Measurements from ENCODE around the gene NEK11. TPM values are rescaled to one million over a fixed set of nuclear protein-coding genes. Genes with fewer than 3 reads are reported as not detected.

The NEK11 gene
- total RNA-seq, 1 donor from 2014 or later = 8.1 TPM

- Histone ChIP-seq H3K36me3 (no peaks in the 10 kb centered on the region), H2AFZ (replicated peaks) (no peak overlapping the region), H3F3A (ENCODE audit: low read depth) (no peaks in the 10 kb centered on the region), H4K20me1 (ENCODE audit: low read depth) (no peaks in the 10 kb centered on the region), H3K27ac (no peak overlapping the region), H3K4me1 (peaks cover 17% of the 10 kb centered on the region), H3K9ac (no peak overlapping the region), H3K27me3 (no peaks in the 10 kb centered on the region), H3K9me3 (ENCODE audit: low read depth) (no peaks in the 10 kb centered on the region), H3K4me3 (no peak overlapping the region), H3K4me2 (peak overlapping the region; percentile 31), H3K79me2 (ENCODE audit: low read depth) (no peaks in the 10 kb centered on the region)
- Mint-ChIP-seq H3K36me3 (peaks cover 5% of the 10 kb centered on the region), H3K27ac (no peak overlapping the region), H3K9me3 (no peaks in the 10 kb centered on the region), H3K4me3 (no peak overlapping the region), H3K27me3 (ENCODE audit: insufficient read depth, low read depth) (peaks cover 2% of the 10 kb centered on the region), H3K4me1 (peaks cover 6% of the 10 kb centered on the region)
- TF ChIP-seq EZH2phosphoT487 (IDR thresholded peaks at IDR 0.05) (no peak), EZH2 (IDR thresholded peaks at IDR 0.05) (no peak), CTCF (IDR thresholded peaks at IDR 0.05) (no peak)
- peak; percentile 15 for DNase-seq (ENCODE audit: low spot score)
These were observed 7.7 kb upstream of the NEK11 start for GRCh38 chr3:131018970-131019369.

- no peak overlapping the region for H2AFZ ChIP-seq (replicated peaks)
- DNase-seq (ENCODE audit: low spot score) = peak; percentile 22
- no peaks in the 10 kb centered on the region for H3K27me3 ChIP-seq
- H3K9me3 Mint-ChIP-seq = peaks cover 2% of the 10 kb centered on the region
- H3K79me2 ChIP-seq (ENCODE audit: low read depth) = no peaks in the 10 kb centered on the region
- H3K27ac ChIP-seq = no peak overlapping the region
- peaks cover 6% of the 10 kb centered on the region for H3K4me1 Mint-ChIP-seq
- H3K9me3 ChIP-seq (ENCODE audit: low read depth) = no peaks in the 10 kb centered on the region
- H3K9ac ChIP-seq = no peak overlapping the region
- H3K27me3 Mint-ChIP-seq (ENCODE audit: insufficient read depth, low read depth) = peaks cover 2% of the 10 kb centered on the region
- no peak overlapping the region for H3K4me3 ChIP-seq
- H3K36me3 Mint-ChIP-seq = peaks cover 13% of the 10 kb centered on the region
- no peak overlapping the region for H3K4me2 ChIP-seq
- H3K4me3 Mint-ChIP-seq = no peak overlapping the region
- H3K27ac Mint-ChIP-seq = no peak overlapping the region
- TF ChIP-seq CTCF (IDR thresholded peaks at IDR 0.05) (no peak), EZH2 (IDR thresholded peaks at IDR 0.05) (no peak), EZH2phosphoT487 (IDR thresholded peaks at IDR 0.05) (no peak)
- no peaks in the 10 kb centered on the region for H3F3A ChIP-seq (ENCODE audit: low read depth)
- H4K20me1 ChIP-seq (ENCODE audit: low read depth) = no peaks in the 10 kb centered on the region
- H3K36me3 ChIP-seq = no peaks in the 10 kb centered on the region
- peaks cover 17% of the 10 kb centered on the region for H3K4me1 ChIP-seq
These were observed 6.5 kb upstream of the NEK11 start for GRCh38 chr3:131020122-131020693.

GRCh38 chr3:131025539-131025938 is 1.1 kb upstream of the NEK11 start:
- peaks cover 5% of the 10 kb centered on the region for H3K9me3 Mint-ChIP-seq
- no peaks in the 10 kb centered on the region for H3K9me3 ChIP-seq (ENCODE audit: low read depth)
- H4K20me1 ChIP-seq (ENCODE audit: low read depth) = no peaks in the 10 kb centered on the region
- H3K36me3 ChIP-seq = no peaks in the 10 kb centered on the region
- no peak overlapping the region for H3K4me3 ChIP-seq
- H3K4me1 ChIP-seq = no peaks in the 10 kb centered on the region
- H3K27me3 Mint-ChIP-seq (ENCODE audit: insufficient read depth, low read depth) = peaks cover 2% of the 10 kb centered on the region
- no peak overlapping the region for H2AFZ ChIP-seq (replicated peaks)
- TF ChIP-seq EZH2phosphoT487 (IDR thresholded peaks at IDR 0.05) (no peak), CTCF (IDR thresholded peaks at IDR 0.05) (no peak), EZH2 (IDR thresholded peaks at IDR 0.05) (no peak)
- H3K4me3 Mint-ChIP-seq = peak overlapping the region; percentile 84
- H3K27ac ChIP-seq = no peak overlapping the region
- peak overlapping the region; percentile 48 for H3K4me2 ChIP-seq
- peaks cover 11% of the 10 kb centered on the region for H3K36me3 Mint-ChIP-seq
- no peak for DNase-seq (ENCODE audit: low spot score)
- H3F3A ChIP-seq (ENCODE audit: low read depth) = no peaks in the 10 kb centered on the region
- H3K27me3 ChIP-seq = no peaks in the 10 kb centered on the region
- no peak overlapping the region for H3K27ac Mint-ChIP-seq
- H3K79me2 ChIP-seq (ENCODE audit: low read depth) = no peaks in the 10 kb centered on the region
- no peak overlapping the region for H3K9ac ChIP-seq
- peaks cover 14% of the 10 kb centered on the region for H3K4me1 Mint-ChIP-seq
